Endometrial microvascular endothelial cells (primary cell): ENCODE measurements around the gene CCL7. TPM values are rescaled to one million over a fixed set of nuclear protein-coding genes. Genes with fewer than 3 reads are reported as not detected.

Experiments
- in situ Hi-C: cut with HindIII; loops from 2 replicates; pipeline ENCODE4 v1.10.0; 2017; ENCODE audit warnings: low sequenced_read_pairs, low pct_unique_long_range_greater_than_20kb; ENCODE audit errors: inconsistent ontology term
- total RNA-seq: library from RNA; depleted of rRNA; stranded (reverse); fragments of >200 nt; gene quantifications from one replicate; pipeline ENCODE4 v1.2.3, GENCODE V29; 2015; ENCODE audit errors: inconsistent ontology term

Gene CCL7
- total RNA-seq, 1 donor from 2014 or later = 0.37 TPM

DNA sequence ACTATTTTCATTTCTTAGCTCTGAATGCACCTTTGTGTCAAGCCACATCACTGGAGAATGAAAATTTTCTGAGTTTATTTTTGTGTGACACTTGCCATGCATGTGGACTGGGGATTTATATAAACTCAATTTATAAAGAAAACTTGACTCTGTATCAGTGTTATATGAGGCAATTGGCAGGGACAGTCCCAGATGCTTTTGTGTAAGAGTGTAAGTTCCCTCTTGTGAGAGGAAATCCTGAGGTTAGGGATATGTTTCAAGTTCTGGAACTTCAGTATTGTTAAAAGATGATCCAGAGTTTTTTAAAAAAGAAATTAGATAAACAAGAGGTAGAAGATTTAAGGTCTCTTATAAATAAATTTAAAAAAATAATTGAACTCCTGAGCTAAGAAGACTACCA, 38.4 kb downstream of the CCL7 start:
- in situ Hi-C loops = no loop called here

DNA sequence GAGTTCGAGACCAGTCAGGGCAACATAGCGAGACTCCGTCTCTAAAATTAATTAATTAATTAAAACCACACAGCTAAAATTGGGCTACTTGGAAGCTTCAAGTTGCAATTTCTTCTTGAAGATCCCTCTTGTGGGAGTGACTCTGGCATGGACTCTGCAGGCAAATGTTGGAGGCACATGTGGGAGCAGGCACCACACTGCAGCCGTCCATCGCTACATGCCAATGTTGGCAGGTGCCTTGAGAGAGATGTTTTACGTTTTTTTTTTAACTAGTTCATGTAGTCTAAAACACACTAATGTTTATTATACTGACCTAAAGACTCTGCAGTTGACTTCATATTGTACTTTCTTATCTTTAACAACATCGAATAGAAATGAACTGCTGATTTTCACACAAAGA, 41.3 kb downstream of the CCL7 start:
- in situ Hi-C loops = no loop called here

DNA sequence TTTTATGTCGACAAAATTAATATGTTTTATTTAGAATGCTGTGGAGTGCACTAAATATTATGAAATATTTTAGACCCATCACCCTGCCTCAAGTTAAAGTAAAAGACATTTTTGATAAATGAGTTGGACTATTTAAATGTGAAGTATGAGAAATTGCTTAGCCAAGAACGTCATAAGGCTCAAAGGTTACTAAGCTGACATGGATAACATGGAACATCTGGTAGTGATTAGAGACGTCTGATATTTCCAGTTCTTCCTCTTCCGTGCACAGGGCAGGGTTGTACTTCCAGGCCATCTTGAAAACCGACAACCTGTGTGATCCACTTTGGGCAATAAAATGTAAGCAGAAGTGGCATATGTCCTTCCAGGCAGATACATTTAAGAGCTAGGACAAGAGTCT, 42.1 kb downstream of the CCL7 start:
- in situ Hi-C loops = no loop called here

DNA sequence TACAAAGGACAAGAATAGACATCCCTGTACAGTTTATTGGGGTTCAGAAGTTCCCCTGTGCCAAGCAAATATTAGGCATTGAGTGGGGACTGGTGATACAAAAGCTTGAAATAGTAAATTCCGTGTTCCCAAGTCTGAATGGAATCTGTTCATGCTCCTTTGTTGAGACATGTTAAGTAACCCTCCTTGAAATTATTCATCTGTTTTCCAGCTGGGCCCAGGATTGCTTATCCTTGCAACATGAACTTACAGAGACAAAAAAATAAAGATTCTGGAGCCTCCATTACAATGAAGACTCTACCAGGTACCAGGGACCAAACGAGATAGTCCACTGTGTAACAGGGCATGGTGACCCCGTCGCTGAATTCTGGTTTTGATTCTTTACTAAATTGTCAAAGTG, 43.1 kb downstream of the CCL7 start:
- in situ Hi-C loops = no loop called here

DNA sequence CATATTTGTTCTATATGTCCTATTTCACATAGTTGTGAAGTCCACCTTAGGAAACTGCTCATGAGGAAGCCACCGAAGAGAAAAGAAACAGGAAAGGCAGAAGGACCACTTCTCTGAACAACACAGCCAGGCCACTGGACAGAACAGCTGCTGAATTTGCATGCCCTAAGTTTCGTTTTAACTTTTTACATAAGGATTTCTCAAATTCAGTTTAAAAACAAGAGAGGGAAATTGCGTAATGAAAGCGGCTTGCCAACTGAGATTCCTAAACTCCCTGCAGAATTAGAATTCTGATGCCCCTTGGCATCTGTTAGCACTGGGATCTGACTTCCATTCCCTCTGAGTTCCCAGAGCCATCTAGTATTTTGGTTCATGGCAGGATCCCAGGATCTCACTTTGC, 44.3 kb downstream of the CCL7 start:
- in situ Hi-C loops = no loop called here

DNA sequence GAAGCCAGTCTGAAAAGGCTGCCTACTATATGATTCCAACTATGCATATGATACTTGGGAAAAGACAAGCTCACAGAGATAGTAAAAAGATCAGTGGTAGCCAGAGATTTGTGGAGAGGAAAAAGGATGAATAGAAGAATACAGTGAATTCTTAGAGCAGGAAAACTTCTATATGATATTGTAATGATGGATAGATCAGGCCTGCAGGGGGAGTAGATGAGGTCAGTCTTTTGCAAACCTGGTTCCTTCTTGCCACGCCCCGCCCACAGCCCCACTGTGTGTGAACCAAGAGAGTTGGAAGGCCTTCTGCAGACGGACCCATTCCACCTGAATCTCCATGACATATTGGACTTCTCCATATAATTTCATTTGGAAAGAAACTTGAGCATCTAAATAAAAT, 48.5 kb downstream of the CCL7 start:
- in situ Hi-C loops = no loop called here

DNA sequence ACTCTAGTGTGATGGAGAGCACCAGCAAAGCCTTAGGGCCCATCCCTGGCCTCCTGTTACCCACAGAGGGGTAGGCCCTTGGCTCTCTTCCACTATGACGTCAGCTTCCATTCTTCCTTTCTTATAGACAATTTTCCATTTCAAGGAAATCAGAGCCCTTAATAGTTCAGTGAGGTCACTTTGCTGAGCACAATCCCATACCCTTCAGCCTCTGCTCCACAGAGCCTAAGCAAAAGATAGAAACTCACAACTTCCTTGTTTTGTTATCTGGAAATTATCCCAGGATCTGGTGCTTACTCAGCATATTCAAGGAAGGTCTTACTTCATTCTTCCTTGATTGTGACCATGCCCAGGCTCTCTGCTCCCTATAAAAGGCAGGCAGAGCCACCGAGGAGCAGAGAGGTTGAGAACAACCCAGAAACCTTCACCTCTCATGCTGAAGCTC, 49.0 kb downstream of the CCL7 start, which contains the start of gene CCL8:
TSS of gene CCL8 (plus strand) at position 397 of the 445 bp plus-strand sequence. CDS start 67 bp downstream, outside the sequence.
- in situ Hi-C loops = no loop called here

Other genes starting within 250 kb of the CCL7 start
- 62.0 TPM for gene CCL2, start 14.9 kb upstream of the CCL7 start, total RNA-seq
- not detected for gene CCL11, start 15.5 kb downstream of the CCL7 start, total RNA-seq
- gene CCL8, start 49.2 kb downstream of the CCL7 start, total RNA-seq = not detected
- not detected for gene CCL13, start 86.3 kb downstream of the CCL7 start, total RNA-seq
- not detected for gene CCL1, start 93.0 kb downstream of the CCL7 start, total RNA-seq